ENCODE data around the gene RHD. TPM values are rescaled to one million over a fixed set of nuclear protein-coding genes. Genes with fewer than 3 reads are reported as not detected.

Gene RHD
- total and polyA plus RNA-seq, 10 donors, result 0.03 to 3.9 (median 1.6) TPM; not detected in 3

GRCh38 chr1:25247024-25247828 is 25.1 kb upstream of the RHD start, which contains the start of gene RSRP1:
Gene RSRP1, minus strand, starts transcription at chr1:25247454. Its CDS starts 491 bp downstream, at chr1:25246963.
- peak within 1 kb of the TSS; percentile 97 to 100 (median 100) for H3K27ac ChIP-seq
- peaks cover 0 to 45% (median 39%) of the 10 kb centered on the region in 6 donors for H3K36me3 ChIP-seq
- peak; percentile 100 for DNase-seq
- intact Hi-C loops (cut with DNase I; ENCODE audit: low total_unique reads), result no loop called here
- 0 to 1% (median 0%) methylated on average over 54 to 79 of the region's 79 CpGs for WGBS, 5 donors
- H3K27me3 ChIP-seq (replicated peaks in 1 of 7), result no peaks in the 10 kb centered on the region
- H3K4me1 ChIP-seq, result peaks cover 27 to 55% (median 47%) of the 10 kb centered on the region in 6 donors
- no peaks in the 10 kb centered on the region for H3K9me3 ChIP-seq
- peak; percentile 100 for TF ChIP-seq POLR2AphosphoS5 (IDR thresholded peaks at IDR 0.05)
- peak in 6 of 11 experiments; percentile 16 to 55 (median 37) for TF ChIP-seq CTCF (IDR thresholded peaks at IDR 0.05 in 8 of 11, conservative IDR thresholded peaks at IDR 0.05 in 3 of 11)
- peak; percentile 97 to 99 (median 99) for TF ChIP-seq POLR2A (IDR thresholded peaks at IDR 0.05)
- peak within 1 kb of the TSS; percentile 69 to 100 (median 90) for H3K4me3 ChIP-seq

GRCh38 chr1:25247829-25248754 is 24.2 kb upstream of the RHD start:
- H3K27ac ChIP-seq, result peak overlapping the region; percentile 97 to 100 (median 100)
- no peaks in the 10 kb centered on the region for H3K9me3 ChIP-seq
- peaks cover 27 to 47% (median 39%) of the 10 kb centered on the region in 6 donors for H3K4me1 ChIP-seq
- peaks cover 0 to 36% (median 30%) of the 10 kb centered on the region in 6 donors for H3K36me3 ChIP-seq
- no peaks in the 10 kb centered on the region for H3K27me3 ChIP-seq (replicated peaks in 1 of 7)
- intact Hi-C loops (cut with DNase I; ENCODE audit: low total_unique reads), result no loop called here
- no peak for DNase-seq
- WGBS, 5 donors, result 23 to 37% (median 24%) methylated on average over 19 to 30 of the region's 30 CpGs
- H3K4me3 ChIP-seq, result peak overlapping the region; percentile 69 to 100 (median 90)
- TF ChIP-seq POLR2AphosphoS5 (IDR thresholded peaks at IDR 0.05) (no peak), CTCF (IDR thresholded peaks at IDR 0.05 in 8 of 11, conservative IDR thresholded peaks at IDR 0.05 in 3 of 11) (peak in 1 of 11 experiments; percentile 31)

GRCh38 chr1:25253911-25254310 is 18.4 kb upstream of the RHD start:
- Histone ChIP-seq H3K4me3 (no peak overlapping the region), H3K27me3 (replicated peaks in 1 of 7) (no peaks in the 10 kb centered on the region), H3K4me1 (peaks cover 0 to 4% (median 0%) of the 10 kb centered on the region in 6 donors), H3K9me3 (no peaks in the 10 kb centered on the region), H3K36me3 (peaks cover 0 to 4% (median 0%) of the 10 kb centered on the region in 6 donors), H3K27ac (no peak overlapping the region)
- no peak for DNase-seq
- intact Hi-C loops (cut with DNase I; ENCODE audit: low total_unique reads), result loop anchor here (10.0 kb wide), 1 partner anchor 91 kb away; no protein-coding TSS in a partner anchor
- TF ChIP-seq POLR2A (IDR thresholded peaks at IDR 0.05), result no peak
- TF ChIP-seq POLR2AphosphoS5 (IDR thresholded peaks at IDR 0.05), result no peak
- TF ChIP-seq CTCF (IDR thresholded peaks at IDR 0.05 in 8 of 11, conservative IDR thresholded peaks at IDR 0.05 in 3 of 11), result no peak
- WGBS, 5 donors, result 90 to 98% (median 94%) methylated on average over 2 of the region's 2 CpGs

Data from spleen (tissue), 11 donors.